IMR-90 (cell line): ENCODE data around the gene EMD. TPM values are rescaled to one million over a fixed set of nuclear protein-coding genes. Genes with fewer than 3 reads are reported as not detected.
"Not testable (repeated sequence)": the region's sequence is repeated elsewhere in the genome, so short reads cannot be mapped to it uniquely, and the experiment has no call there.

ENCODE experiments used
- ATAC-seq: fragments of 200-7000 bp; cut with Tn5 transposase; 2 replicates; pipeline ENCODE4 v1.9.1; 2020; ENCODE audit warnings: low read depth, mild to moderate bottlenecking, moderate library complexity
- BruUV-seq: library from RNA; stranded (reverse); fragments of 400-500 nt; replicated peaks from 2 replicates; lab custom pipeline; 2021; lab: Mats Ljungman, UMichigan
- CTCF ChIA-PET: fragments of 300-600 bp; formaldehyde crosslinking; extraction: SDS; loops from one replicate; lab custom pipeline; 2021; ENCODE audit warnings: antibody characterized with exemption; lab: Yijun Ruan, JAX
- POLR2A ChIA-PET: fragments of 300-600 bp; sonication (Branson Sonifier 250); formaldehyde crosslinking; loops from one replicate; lab custom pipeline; 2022; ENCODE audit warnings: antibody characterized with exemption; ENCODE audit not compliant: unreplicated experiment; lab: Charles Lee
- DNase-seq: peaks from one replicate; pipeline ENCODE4 v3.0.0; 2013
- H2AFZ ChIP-seq: replicated peaks from 2 replicates; pipeline ENCODE3; 2013; ENCODE audit warnings: low read length, mild to moderate bottlenecking; ENCODE audit not compliant: poor library complexity
- H2AK5ac ChIP-seq: 2 replicates; pipeline ENCODE4 v1.6.1; 2013; ENCODE audit warnings: low read depth, low read length, inconsistent platforms
- H2AK9ac ChIP-seq: replicated peaks from 2 replicates; pipeline ENCODE3; 2013; ENCODE audit warnings: mild to moderate bottlenecking, low read depth, low read length, moderate library complexity; ENCODE audit not compliant: poor library complexity
- H2BK120ac ChIP-seq: 2 replicates; pipeline ENCODE4 v1.6.1; 2013; ENCODE audit warnings: low read depth, low read length, inconsistent platforms
- H2BK15ac ChIP-seq: 3 replicates; pipeline ENCODE4 v1.6.1; 2013; ENCODE audit warnings: low read depth, low read length, inconsistent platforms
- H2BK20ac ChIP-seq: 2 replicates; pipeline ENCODE4 v1.6.1; 2013; ENCODE audit warnings: low read depth, mild to moderate bottlenecking, inconsistent platforms, low read length, moderate library complexity
- H2BK5ac ChIP-seq: 2 replicates; pipeline ENCODE4 v1.6.1; 2013; ENCODE audit warnings: mild to moderate bottlenecking, low read depth, low read length, inconsistent platforms; ENCODE audit not compliant: poor library complexity, severe bottlenecking
- H3K14ac ChIP-seq: replicated peaks from 2 replicates; pipeline ENCODE4 v1.6.1; 2013; ENCODE audit warnings: low read depth, low read length, inconsistent platforms
- H3K18ac ChIP-seq: 2 replicates; pipeline ENCODE4 v1.6.1; 2013; ENCODE audit warnings: low read depth, low read length, control low read depth
- H3K23ac ChIP-seq: 2 replicates; pipeline ENCODE4 v1.6.1; 2013; ENCODE audit warnings: low read depth, low read length, inconsistent platforms
- H3K27ac ChIP-seq: 2 replicates; pipeline ENCODE4 v1.5.1; 2013; ENCODE audit warnings: mild to moderate bottlenecking, control low read depth, low read length; ENCODE audit not compliant: insufficient read depth
- H3K27me3 ChIP-seq: 2 replicates; pipeline ENCODE4 v1.6.1; 2013; ENCODE audit warnings: low read length; ENCODE audit not compliant: control insufficient read depth, insufficient read depth
- H3K36me3 ChIP-seq: 2 replicates; pipeline ENCODE4 v1.6.1; 2013; ENCODE audit warnings: low read length, mixed read lengths; ENCODE audit not compliant: control insufficient read depth, insufficient read depth
- H3K4ac ChIP-seq: 2 replicates; pipeline ENCODE4 v1.6.1; 2013; ENCODE audit warnings: low read depth, low read length, inconsistent platforms
- H3K4me1 ChIP-seq: 2 replicates; pipeline ENCODE4 v1.6.1; 2013; ENCODE audit warnings: low read length, mixed read lengths; ENCODE audit not compliant: control insufficient read depth, insufficient read depth
- H3K4me2 ChIP-seq: 2 replicates; pipeline ENCODE4 v1.6.1; 2013; ENCODE audit warnings: low read depth, mild to moderate bottlenecking, control low read depth, low read length, moderate library complexity
- H3K4me3 ChIP-seq: 2 replicates; pipeline ENCODE4 v1.5.1; 2013; ENCODE audit warnings: low read depth, mild to moderate bottlenecking, control low read depth, low read length, moderate library complexity; ENCODE audit not compliant: insufficient read depth
- H3K56ac ChIP-seq: 2 replicates; pipeline ENCODE4 v1.6.1; 2013; ENCODE audit warnings: low read length, inconsistent platforms; ENCODE audit not compliant: insufficient read depth; ENCODE audit errors: extremely low read depth
- H3K79me1 ChIP-seq, 2 experiments: 2 replicates each; pipeline ENCODE4 v1.6.1; 2013; ENCODE audit warnings: low read length in 2 of 2, inconsistent platforms in 1 of 2, low read depth in 1 of 2
- H3K9ac ChIP-seq: 2 replicates; pipeline ENCODE4 v1.6.1; 2013; ENCODE audit warnings: low read depth, low read length, control low read depth
- H3K9me1 ChIP-seq: 2 replicates; pipeline ENCODE4 v1.6.1; 2013; ENCODE audit warnings: low read length, inconsistent platforms; ENCODE audit not compliant: insufficient read depth
- H3K9me3 ChIP-seq: 2 replicates; pipeline ENCODE4 v1.6.1; 2013; ENCODE audit warnings: low read length; ENCODE audit not compliant: control insufficient read depth, insufficient read depth
- H4K20me1 ChIP-seq: 2 replicates; pipeline ENCODE4 v1.6.1; 2013; ENCODE audit warnings: low read length, inconsistent platforms; ENCODE audit not compliant: insufficient read depth
- H4K5ac ChIP-seq: 2 replicates; pipeline ENCODE4 v1.6.1; 2013; ENCODE audit warnings: mild to moderate bottlenecking, low read depth, low read length, control low read depth
- H4K8ac ChIP-seq, 2 experiments: 2 replicates each; pipeline ENCODE4 v1.6.1; 2013; ENCODE audit warnings: low read depth in 2 of 2, low read length in 2 of 2, control low read depth in 1 of 2, inconsistent platforms in 1 of 2
- H4K91ac ChIP-seq: 2 replicates; pipeline ENCODE4 v1.6.1; 2013; ENCODE audit warnings: low read depth, low read length, inconsistent platforms; ENCODE audit not compliant: insufficient read depth
- WGBS, 2 experiments: methylation state at CpG; one replicate each; pipeline versions ENCODE4 v1.1.5 to v1.1.7; 2013; ENCODE audit warnings: missing lambda C conversion rate in 2 of 2; ENCODE audit not compliant: insufficient read length in 1 of 2; ENCODE audit errors: extremely low coverage in 2 of 2; 5-methylcytosine and 5-hydroxymethylcytosine counted together
- dilution Hi-C: fragments of 300-500 bp; cut with HindIII; formaldehyde crosslinking; loops from one replicate; pipeline ENCODE4 v1.14.3; 2018; ENCODE audit warnings: low sequenced_read_pairs; ENCODE audit not compliant: unreplicated experiment
- in situ Hi-C: fragments of 300-500 bp; cut with MboI; formaldehyde crosslinking; loops from 3 replicates; pipeline ENCODE4 v1.14.3; 2019; ENCODE audit warnings: low sequenced_read_pairs, inconsistent platforms, mixed read lengths
- intact Hi-C: fragments of 100-400 bp; cut with micrococcal nuclease; formaldehyde crosslinking; loops from 2 replicates; pipeline ENCODE4 v1.10.0; 2022
- polyA plus RNA-seq, 3 experiments: library from polyadenylated mRNA; depleted of rRNA; stranded (reverse); fragments of >200 nt; gene quantifications; 2 replicates each; pipeline ENCODE4 v1.2.3, GENCODE V29; 2012; ENCODE audit warnings: low replicate concordance in 1 of 3
- total RNA-seq: library from RNA; depleted of rRNA; stranded (reverse); fragments of >200 nt; gene quantifications from 2 replicates; pipeline ENCODE4 v1.2.3, GENCODE V29; 2012

EMD gene
- total and polyA plus RNA-seq, 2 of the 4 experiments (the other 2 are of a cell fraction): 9.9 to 80.6 TPM

- H3K4me2 ChIP-seq, DNase-seq, H3K18ac ChIP-seq, H2AK5ac ChIP-seq, H3K27me3 ChIP-seq, H2AK9ac ChIP-seq, H3K9me1 ChIP-seq, POLR2A ChIA-PET, H2BK20ac ChIP-seq, H3K14ac ChIP-seq, H3K56ac ChIP-seq, H3K23ac ChIP-seq, H3K9ac ChIP-seq, H3K27ac ChIP-seq, intact Hi-C loops, H3K36me3 ChIP-seq, H2BK15ac ChIP-seq, H2BK5ac ChIP-seq, CTCF ChIA-PET, H4K91ac ChIP-seq, H4K5ac ChIP-seq, H3K9me3 ChIP-seq, H3K4me1 ChIP-seq, H4K8ac ChIP-seq, ATAC-seq, BruUV-seq, H3K79me1 ChIP-seq, H2AFZ ChIP-seq, H3K4me3 ChIP-seq, H4K20me1 ChIP-seq, in situ Hi-C loops, dilution Hi-C loops, H2BK120ac ChIP-seq, H3K4ac ChIP-seq: not testable (repeated sequence)
- no CpG with 5 or more reads among the region's 16 CpGs for WGBS, 2 experiments
Measured at GRCh38 chrX:154343063-154343462, 36.0 kb upstream of the EMD start.

DNA sequence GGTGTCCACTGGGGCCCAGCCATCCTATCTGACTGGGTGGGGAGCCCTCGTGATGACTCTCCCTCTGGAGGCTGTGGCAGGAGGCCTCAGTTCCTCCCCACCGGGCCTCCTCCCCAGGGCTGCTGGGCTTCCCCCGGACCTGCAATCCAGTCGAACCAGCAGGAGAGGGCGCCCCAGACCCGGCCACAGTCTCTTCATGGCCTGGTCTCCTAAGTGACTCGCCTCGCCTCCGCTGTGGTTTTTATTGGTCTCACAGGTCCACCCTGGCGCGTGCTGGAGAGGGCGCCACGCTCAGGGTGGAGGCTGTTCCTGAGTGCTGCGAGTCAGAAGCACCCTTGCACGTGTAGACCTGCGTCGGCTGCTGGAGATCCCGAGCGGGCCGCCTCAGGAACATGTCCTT lies 35.5 kb upstream of the EMD start:
- dilution Hi-C loops, H3K4me2 ChIP-seq, H3K27ac ChIP-seq, H3K36me3 ChIP-seq, H2AFZ ChIP-seq, H4K91ac ChIP-seq, H4K8ac ChIP-seq, H2BK20ac ChIP-seq, H3K9ac ChIP-seq, intact Hi-C loops, H2AK9ac ChIP-seq, H3K56ac ChIP-seq, CTCF ChIA-PET, H3K23ac ChIP-seq, BruUV-seq, in situ Hi-C loops, H3K18ac ChIP-seq, ATAC-seq, H3K4ac ChIP-seq, DNase-seq, H2BK15ac ChIP-seq, H4K5ac ChIP-seq, H2BK5ac ChIP-seq, H3K79me1 ChIP-seq, H3K14ac ChIP-seq, H3K4me3 ChIP-seq, H3K4me1 ChIP-seq, H3K27me3 ChIP-seq, H3K9me1 ChIP-seq, H3K9me3 ChIP-seq, H2BK120ac ChIP-seq, H2AK5ac ChIP-seq, POLR2A ChIA-PET: not testable (repeated sequence)
- WGBS, 2 experiments: no CpG with 5 or more reads among the region's 20 CpGs
- H4K20me1 ChIP-seq: peaks cover 15% of the 10 kb centered on the region
